Neural progenitor cell (in vitro differentiated cells): ENCODE data around the gene MAN1A1.

Experiments used
- CTCF ChIP-seq: fragments of 200-600 bp; sonication (generic); IDR thresholded peaks from 2 replicates; pipeline ENCODE4 v1.5.1; 2017; ENCODE audit warnings: antibody characterized with exemption, mild to moderate bottlenecking
- EZH2 ChIP-seq: fragments of 200-600 bp; sonication (generic); IDR thresholded peaks from 2 replicates; pipeline ENCODE4 v1.6.1; 2017; ENCODE audit warnings: antibody characterized with exemption, mild to moderate bottlenecking, moderate library complexity
- EZH2phosphoT487 ChIP-seq: fragments of 200-600 bp; sonication (generic); IDR thresholded peaks from 2 replicates; pipeline ENCODE4 v1.6.1; 2017; ENCODE audit warnings: antibody characterized with exemption

DNA sequence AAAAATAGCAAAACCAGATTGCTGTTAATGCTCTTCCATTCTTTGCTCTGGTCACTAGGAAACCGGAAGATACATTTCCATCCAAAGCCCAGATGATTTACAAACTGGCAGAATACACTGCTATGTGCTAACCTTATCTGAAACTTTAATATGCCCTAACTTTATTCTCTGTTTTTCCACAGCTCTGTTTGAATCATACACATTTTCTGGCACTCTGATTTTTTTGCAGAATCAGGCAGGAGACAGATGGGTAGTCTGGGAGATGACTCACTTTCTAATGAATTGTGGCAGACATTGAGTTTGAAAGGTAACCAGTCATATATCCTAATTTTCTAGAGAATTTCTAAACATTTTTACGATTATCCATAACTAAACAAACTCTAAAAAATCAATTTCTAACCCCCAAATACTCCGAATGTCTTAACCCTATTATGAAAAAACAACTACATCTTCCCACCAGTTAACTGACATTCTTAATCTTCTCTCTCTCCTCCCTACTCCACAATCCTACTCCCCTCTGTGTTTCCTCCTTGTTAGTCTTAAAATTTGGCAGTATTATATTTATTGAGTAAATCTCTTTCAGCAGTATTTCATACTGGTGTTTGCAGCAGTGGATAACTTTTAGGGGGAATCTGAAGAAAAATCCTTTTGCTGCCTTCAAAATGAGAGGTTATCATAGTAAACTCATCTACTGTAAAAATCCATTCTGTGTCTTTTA lies 63.5 kb downstream of the MAN1A1 start:
- TF ChIP-seq CTCF (no peak), EZH2 (no peak), EZH2phosphoT487 (no peak)
